K562 (cell line): Measurements from ENCODE around the gene CHD3. TPM values are rescaled to one million over a fixed set of nuclear protein-coding genes. Genes with fewer than 3 reads are reported as not detected.

Source experiments
- ATAC-seq: fragments of 200-7000 bp; cut with Tn5 transposase; 3 replicates; pipeline ENCODE4 v1.9.1; 2020; ENCODE audit warnings: moderate library complexity
- BruUV-seq: library from RNA; stranded (reverse); fragments of 400-500 nt; replicated peaks from 2 replicates; lab custom pipeline; 2021; lab: Mats Ljungman, UMichigan
- CTCF ChIA-PET: fragments of 300-600 bp; formaldehyde crosslinking; extraction: SDS; loops from one replicate; lab custom pipeline; 2021; ENCODE audit warnings: low intra/inter-chr PET ratio; lab: Yijun Ruan, JAX
- POLR2A ChIA-PET: fragments of 300-600, 350-650 bp; sonication (Branson Sonifier 250); formaldehyde crosslinking; extraction: SDS; loops from one replicate; lab custom pipeline; 2021; ENCODE audit warnings: antibody characterized with exemption, inconsistent platforms; lab: Yijun Ruan, JAX
- DNase-seq, 4 experiments: peaks; one replicate each; pipeline versions ENCODE4 v3.0.0 to v3.0.0-alpha.2; 2011 to 2018; ENCODE audit warnings: low spot score in 3 of 4, mixed read lengths in 3 of 4; ENCODE audit errors: extremely low read depth in 1 of 4
- FAIRE-seq: peaks from 2 replicates; lab custom pipeline; 2011; peaks lifted over from hg19 to GRCh38; lab: Jason Lieb, UNC
- H2AFZ ChIP-seq: 2 replicates; pipeline ENCODE4 v1.6.0; 2011; ENCODE audit warnings: low read depth, low read length, control low read depth, inconsistent platforms
- H3K27ac ChIP-seq: fragments of 200-600 bp; 3 replicates; pipeline ENCODE4 v1.8.0; 2011; ENCODE audit warnings: low read depth, mild to moderate bottlenecking, control low read depth, inconsistent platforms, low read length, moderate library complexity, mixed read lengths; ENCODE audit errors: extremely low read depth
- H3K27me3 ChIP-seq, 2 experiments: fragments of 300-600 bp in 1 of 2; 2 replicates in 1 of 2; 3 replicates in 1 of 2; pipeline versions ENCODE4 v1.6.0 to v1.8.0; 2011; ENCODE audit warnings: inconsistent platforms in 2 of 2, low read length in 2 of 2, mild to moderate bottlenecking in 1 of 2, mixed read lengths in 1 of 2, moderate library complexity in 1 of 2; ENCODE audit not compliant: control insufficient read depth in 2 of 2, insufficient read depth in 2 of 2
- H3K36me3 ChIP-seq: fragments of 300-600 bp; 3 replicates; pipeline ENCODE4 v1.8.0; 2011; ENCODE audit warnings: mild to moderate bottlenecking, low read length, inconsistent platforms; ENCODE audit not compliant: control insufficient read depth, insufficient read depth
- H3K4me1 ChIP-seq, 2 experiments: fragments of 200-600 bp in 1 of 2; replicated peaks in 1 of 2; 2 replicates in 1 of 2; 3 replicates in 1 of 2; pipeline versions ENCODE4 v1.5.1 to v1.8.0; 2011; ENCODE audit warnings: inconsistent platforms in 2 of 2, low read length in 2 of 2, mild to moderate bottlenecking in 1 of 2, mixed read lengths in 1 of 2, moderate library complexity in 1 of 2; ENCODE audit not compliant: control insufficient read depth in 2 of 2, insufficient read depth in 2 of 2
- H3K4me2 ChIP-seq: 2 replicates; pipeline ENCODE4 v1.6.1; 2011; ENCODE audit warnings: low read length, control low read depth, inconsistent platforms, mixed read lengths; ENCODE audit not compliant: insufficient read depth
- H3K4me3 ChIP-seq: fragments of 200-600 bp; sonication (generic), shearing (Covaris generic); 2 replicates; pipeline ENCODE4 v1.5.1; 2016; ENCODE audit warnings: control low read depth, inconsistent platforms
- H3K79me2 ChIP-seq: fragments of 200-600 bp; 3 replicates; pipeline ENCODE4 v1.8.0; 2011; ENCODE audit warnings: low read length, inconsistent platforms; ENCODE audit not compliant: control insufficient read depth, insufficient read depth
- H3K9ac ChIP-seq, 2 experiments: 2 replicates each; pipeline versions ENCODE4 v1.6.0 to v1.6.1; 2011; ENCODE audit warnings: low read depth in 2 of 2, low read length in 2 of 2, control low read depth in 1 of 2, inconsistent platforms in 1 of 2, mild to moderate bottlenecking in 1 of 2, mixed read lengths in 1 of 2; ENCODE audit not compliant: insufficient read depth in 1 of 2
- H3K9me1 ChIP-seq: one replicate; pipeline ENCODE4 v1.6.0; 2011; ENCODE audit warnings: inconsistent platforms, mild to moderate bottlenecking, low read length, moderate library complexity; ENCODE audit not compliant: control insufficient read depth, insufficient read depth
- H3K9me3 ChIP-seq: replicated peaks from 2 replicates; pipeline ENCODE4 v1.5.1; 2011; ENCODE audit warnings: low read depth, low read length, inconsistent platforms; ENCODE audit not compliant: control insufficient read depth, insufficient read depth
- H4K20me1 ChIP-seq: replicated peaks from 2 replicates; pipeline ENCODE4 v1.6.1; 2011; ENCODE audit warnings: low read length, inconsistent platforms, mixed read lengths; ENCODE audit not compliant: control insufficient read depth, insufficient read depth
- DDX20 ChIP-seq: fragments of 450-650 bp; IDR thresholded peaks from 2 replicates; pipeline ENCODE4 v1.6.1; 2016; ENCODE audit warnings: missing genetic modification characterization, low read depth, mild to moderate bottlenecking, missing compliant biosample characterization, moderate library complexity
- EHMT2 ChIP-seq: fragments of 450-650 bp; IDR thresholded peaks from 2 replicates; pipeline ENCODE4 v1.6.1; 2018; ENCODE audit warnings: antibody characterized with exemption
- ELF2 ChIP-seq: fragments of 250-450 bp; sonication (Bioruptor Pico); IDR thresholded peaks from 2 replicates; pipeline ENCODE4 v1.5.0; 2021; ENCODE audit warnings: mild to moderate bottlenecking
- ESRRB ChIP-seq: fragments of 250-450 bp; sonication (Bioruptor Pico); IDR thresholded peaks from 2 replicates; pipeline ENCODE4 v1.5.0; 2020; ENCODE audit warnings: mild to moderate bottlenecking, moderate library complexity, borderline replicate concordance
- GATAD2B ChIP-seq: fragments of 450-650 bp; IDR thresholded peaks from 2 replicates; pipeline ENCODE4 v1.6.1; 2017; ENCODE audit warnings: mild to moderate bottlenecking, borderline replicate concordance
- GTF2F1 ChIP-seq: IDR thresholded peaks from 2 replicates; pipeline ENCODE4 v1.6.1; 2011; ENCODE audit warnings: low read depth, low read length, improper control_type of control experiment
- NR4A1 ChIP-seq, 2 experiments: fragments of 250-450 bp in 1 of 2; fragments of 450-650 bp in 1 of 2; sonication (Bioruptor Pico) in 1 of 2; IDR thresholded peaks; 2 replicates each; pipeline versions ENCODE4 v1.4.0 to v1.6.1; 2016 to 2020; ENCODE audit warnings: mild to moderate bottlenecking in 2 of 2, missing compliant biosample characterization in 1 of 2, missing genetic modification characterization in 1 of 2, moderate library complexity in 1 of 2
- PHB ChIP-seq: fragments of 250-450 bp; sonication (Bioruptor Pico); IDR thresholded peaks from 2 replicates; pipeline ENCODE4 v1.5.0; 2021
- POLR2AphosphoS2 ChIP-seq: IDR thresholded peaks from 2 replicates; pipeline ENCODE4 v1.6.1; 2012; ENCODE audit warnings: low read length, improper control_type of control experiment
- RBM25 ChIP-seq: fragments of 200-400 bp; formaldehyde crosslinking; IDR thresholded peaks from 2 replicates; pipeline ENCODE4 v1.6.1; 2018; ENCODE audit warnings: low read length, low read depth, moderate library complexity; ENCODE audit not compliant: severe bottlenecking
- SPI1 ChIP-seq: IDR thresholded peaks from 2 replicates; pipeline ENCODE4 v1.6.1; 2011; ENCODE audit warnings: low read depth, low read length, control low read depth, borderline replicate concordance
- U2AF2 ChIP-seq: fragments of 200-400 bp; formaldehyde crosslinking; optimal IDR thresholded peaks from 2 replicates; pipeline ENCODE3; 2017; ENCODE audit warnings: low read depth, mild to moderate bottlenecking, low read length
- ZNF124 ChIP-seq: sonication (generic); formaldehyde crosslinking; IDR thresholded peaks from 2 replicates; pipeline ENCODE4 v1.8.1; 2022; ENCODE audit warnings: missing genetic modification reagents
- WGBS: fragments of 100-300 bp; shearing (Covaris generic); methylation state at CpG from one replicate; pipeline ENCODE4 v1.1.6; 2016; ENCODE audit warnings: low coverage, mixed read lengths; ENCODE audit not compliant: insufficient coverage; ENCODE audit errors: missing lambda C conversion rate; 5-methylcytosine and 5-hydroxymethylcytosine counted together
- in situ Hi-C: fragments of 300-500 bp; cut with MboI; formaldehyde crosslinking; loops from 4 replicates; pipeline ENCODE4 v1.15.0; 2018; ENCODE audit warnings: inconsistent platforms, mixed read lengths
- intact Hi-C: fragments of 100-400 bp; cut with micrococcal nuclease; formaldehyde crosslinking; loops from 2 replicates; pipeline ENCODE4 v1.14.2; 2022
- polyA plus RNA-seq, 8 experiments: library from polyadenylated mRNA; depleted of rRNA in 4 of 8; stranded (reverse) in 5 of 8; unstranded in 3 of 8; fragments of >200 nt; fragmentation: Nextera tagmentation in 2 of 8; fragmentation: Illumina TruSeq in 1 of 8; extraction: Ambion mirVana in 2 of 8; extraction: Trizol in 1 of 8; gene quantifications; 2 replicates each; pipeline versions ENCODE4 v1.2.1 to v1.2.3, GENCODE V29; 2011 to 2014; ENCODE audit warnings: inconsistent platforms in 1 of 8, missing spikeins in 1 of 8
- total RNA-seq, 7 experiments: library from RNA; depleted of rRNA in 6 of 7; stranded (reverse); fragments of >200 nt in 6 of 7; fragmentation: Illumina TruSeq in 2 of 7; extraction: Trizol in 2 of 7; gene quantifications; 2 replicates each; pipeline versions ENCODE4 v1.2.1 to v1.2.3, GENCODE V29; 2011 to 2021; ENCODE audit warnings: low replicate concordance in 1 of 7
- TF ChIP-seq, protein P1 (sequence below): sonication (generic); formaldehyde crosslinking; IDR thresholded peaks from 2 replicates; pipeline ENCODE4 v1.8.0; 2022; ENCODE audit warnings: missing genetic modification reagents, mild to moderate bottlenecking, borderline replicate concordance
- TF ChIP-seq, protein P2 (sequence below): sonication (generic); formaldehyde crosslinking; IDR thresholded peaks from 2 replicates; pipeline ENCODE4 v1.8.1; 2022; ENCODE audit warnings: missing genetic modification reagents
- TF ChIP-seq, protein P3 (sequence below): fragments of 250-450 bp; sonication (Bioruptor Pico); IDR thresholded peaks from 2 replicates; pipeline ENCODE4 v1.9.0; 2021; ENCODE audit warnings: mild to moderate bottlenecking, inconsistent platforms
- TF ChIP-seq, protein P4 (sequence below): fragments of 450-650 bp; formaldehyde crosslinking; IDR thresholded peaks from 2 replicates; pipeline ENCODE4 v1.4.0; 2020; ENCODE audit warnings: mild to moderate bottlenecking, mixed read lengths

The CHD3 gene
- total and polyA plus RNA-seq, 9 of the 15 experiments (the other 6 are each of a cell fraction or from before 2014, with no cell fraction given): 0.39 to 38.2 (median 21.2) TPM

DNA sequence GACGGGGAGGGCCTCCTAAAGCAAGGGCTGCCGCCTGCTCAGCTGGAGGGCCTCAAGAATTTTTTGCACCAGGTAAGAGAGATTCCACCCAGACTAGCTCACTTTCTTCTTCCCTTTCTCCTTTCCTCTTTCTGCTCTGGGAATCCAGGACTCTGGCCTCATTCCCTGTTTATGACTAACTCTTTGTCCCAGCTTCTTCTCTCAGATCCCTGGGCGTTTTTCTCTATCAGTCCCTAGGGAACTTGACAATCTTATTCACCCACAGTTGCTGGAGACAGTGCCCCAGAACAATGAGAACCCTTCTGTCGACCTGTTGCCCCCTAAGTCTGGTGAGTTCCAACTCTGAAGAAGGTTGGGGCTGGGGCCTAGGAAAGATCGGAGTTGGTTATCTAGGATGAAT is 59.1 kb downstream of the CHD3 start (continued):
- TF ChIP-seq, protein P1, sequence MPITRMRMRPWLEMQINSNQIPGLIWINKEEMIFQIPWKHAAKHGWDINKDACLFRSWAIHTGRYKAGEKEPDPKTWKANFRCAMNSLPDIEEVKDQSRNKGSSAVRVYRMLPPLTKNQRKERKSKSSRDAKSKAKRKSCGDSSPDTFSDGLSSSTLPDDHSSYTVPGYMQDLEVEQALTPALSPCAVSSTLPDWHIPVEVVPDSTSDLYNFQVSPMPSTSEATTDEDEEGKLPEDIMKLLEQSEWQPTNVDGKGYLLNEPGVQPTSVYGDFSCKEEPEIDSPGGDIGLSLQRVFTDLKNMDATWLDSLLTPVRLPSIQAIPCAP (CRISPR knock-in tag): no peak
- TF ChIP-seq EHMT2 (no peak), PHB (no peak), GTF2F1 (no peak), SPI1 (no peak), ESRRB (no peak)
- TF ChIP-seq, protein P2, sequence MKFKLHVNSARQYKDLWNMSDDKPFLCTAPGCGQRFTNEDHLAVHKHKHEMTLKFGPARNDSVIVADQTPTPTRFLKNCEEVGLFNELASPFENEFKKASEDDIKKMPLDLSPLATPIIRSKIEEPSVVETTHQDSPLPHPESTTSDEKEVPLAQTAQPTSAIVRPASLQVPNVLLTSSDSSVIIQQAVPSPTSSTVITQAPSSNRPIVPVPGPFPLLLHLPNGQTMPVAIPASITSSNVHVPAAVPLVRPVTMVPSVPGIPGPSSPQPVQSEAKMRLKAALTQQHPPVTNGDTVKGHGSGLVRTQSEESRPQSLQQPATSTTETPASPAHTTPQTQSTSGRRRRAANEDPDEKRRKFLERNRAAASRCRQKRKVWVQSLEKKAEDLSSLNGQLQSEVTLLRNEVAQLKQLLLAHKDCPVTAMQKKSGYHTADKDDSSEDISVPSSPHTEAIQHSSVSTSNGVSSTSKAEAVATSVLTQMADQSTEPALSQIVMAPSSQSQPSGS: no peak

DNA sequence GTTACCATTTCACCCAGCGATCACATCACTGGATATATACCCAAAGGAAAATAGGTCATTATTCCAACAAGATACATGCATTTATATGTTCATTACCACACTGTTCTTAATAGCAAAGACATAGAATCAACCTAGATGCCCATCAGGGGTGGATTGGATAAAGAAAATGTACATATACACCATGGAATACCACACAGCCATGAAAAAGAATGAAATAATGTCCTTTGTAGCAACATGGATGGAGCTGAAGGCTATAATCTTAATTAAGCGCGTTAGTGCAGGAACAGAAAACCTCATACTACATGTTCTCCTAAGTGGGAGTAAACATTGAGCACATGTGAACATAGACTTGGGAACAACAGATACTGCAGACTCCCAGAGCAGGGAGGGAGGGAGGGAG is 62.0 kb downstream of the CHD3 start:
- Histone ChIP-seq H4K20me1 (no peaks in the 10 kb centered on the region), H3K4me2 (no peak overlapping the region), H2AFZ (no peak overlapping the region), H3K9me1 (no peaks in the 10 kb centered on the region), H3K27ac (no peak overlapping the region), H3K9me3 (no peaks in the 10 kb centered on the region), H3K4me1 (no peaks in the 10 kb centered on the region; a peak in 1 of 5 replicates), H3K27me3 (no peaks in the 10 kb centered on the region), H3K36me3 (peaks cover 31% of the 10 kb centered on the region), H3K4me3 (no peak overlapping the region), H3K79me2 (no peaks in the 10 kb centered on the region), H3K9ac (no peak overlapping the region)
- ChIA-PET POLR2A (no interaction called here), CTCF (no interaction called here)
- FAIRE-seq: no peak
- in situ Hi-C loops: no loop called here
- no peak for ATAC-seq
- no TSS peak for BruUV-seq
- intact Hi-C loops: no loop called here
- DNase-seq: no peak
- 96% methylated on average over 3 of the region's 3 CpGs for WGBS
- TF ChIP-seq RBM25: peak; percentile 10
- no peak for TF ChIP-seq ZNF124 (CRISPR knock-in tag)
- no peak for TF ChIP-seq GATAD2B
- no peak for TF ChIP-seq ELF2 (CRISPR knock-in tag)
- TF ChIP-seq, protein P3, sequence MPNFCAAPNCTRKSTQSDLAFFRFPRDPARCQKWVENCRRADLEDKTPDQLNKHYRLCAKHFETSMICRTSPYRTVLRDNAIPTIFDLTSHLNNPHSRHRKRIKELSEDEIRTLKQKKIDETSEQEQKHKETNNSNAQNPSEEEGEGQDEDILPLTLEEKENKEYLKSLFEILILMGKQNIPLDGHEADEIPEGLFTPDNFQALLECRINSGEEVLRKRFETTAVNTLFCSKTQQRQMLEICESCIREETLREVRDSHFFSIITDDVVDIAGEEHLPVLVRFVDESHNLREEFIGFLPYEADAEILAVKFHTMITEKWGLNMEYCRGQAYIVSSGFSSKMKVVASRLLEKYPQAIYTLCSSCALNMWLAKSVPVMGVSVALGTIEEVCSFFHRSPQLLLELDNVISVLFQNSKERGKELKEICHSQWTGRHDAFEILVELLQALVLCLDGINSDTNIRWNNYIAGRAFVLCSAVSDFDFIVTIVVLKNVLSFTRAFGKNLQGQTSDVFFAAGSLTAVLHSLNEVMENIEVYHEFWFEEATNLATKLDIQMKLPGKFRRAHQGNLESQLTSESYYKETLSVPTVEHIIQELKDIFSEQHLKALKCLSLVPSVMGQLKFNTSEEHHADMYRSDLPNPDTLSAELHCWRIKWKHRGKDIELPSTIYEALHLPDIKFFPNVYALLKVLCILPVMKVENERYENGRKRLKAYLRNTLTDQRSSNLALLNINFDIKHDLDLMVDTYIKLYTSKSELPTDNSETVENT (CRISPR knock-in tag): no peak
- TF ChIP-seq ESRRB: no peak
- TF ChIP-seq POLR2AphosphoS2: 0 out of 2 replicates have a peak, but pooled peaks have one; percentile 51
- no peak for TF ChIP-seq U2AF2
- TF ChIP-seq DDX20 (tag): no peak
- TF ChIP-seq, protein P4, sequence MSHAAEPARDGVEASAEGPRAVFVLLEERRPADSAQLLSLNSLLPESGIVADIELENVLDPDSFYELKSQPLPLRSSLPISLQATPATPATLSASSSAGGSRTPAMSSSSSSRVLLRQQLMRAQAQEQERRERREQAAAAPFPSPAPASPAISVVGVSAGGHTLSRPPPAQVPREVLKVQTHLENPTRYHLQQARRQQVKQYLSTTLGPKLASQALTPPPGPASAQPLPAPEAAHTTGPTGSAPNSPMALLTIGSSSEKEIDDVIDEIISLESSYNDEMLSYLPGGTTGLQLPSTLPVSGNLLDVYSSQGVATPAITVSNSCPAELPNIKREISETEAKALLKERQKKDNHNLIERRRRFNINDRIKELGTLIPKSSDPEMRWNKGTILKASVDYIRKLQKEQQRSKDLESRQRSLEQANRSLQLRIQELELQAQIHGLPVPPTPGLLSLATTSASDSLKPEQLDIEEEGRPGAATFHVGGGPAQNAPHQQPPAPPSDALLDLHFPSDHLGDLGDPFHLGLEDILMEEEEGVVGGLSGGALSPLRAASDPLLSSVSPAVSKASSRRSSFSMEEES: no peak
- TF ChIP-seq NR4A1 (CRISPR knock-in tag; IDR thresholded peaks at IDR 0.05): no peak
- TF ChIP-seq NR4A1 (tag; IDR thresholded peaks at IDR 0.05): no peak
